Activated CD4-positive, CD25-positive, alpha-beta regulatory T cell treated with anti-CD3 and anti-CD28 coated beads, Interleukin-2, amount 50 U/mL, for 24 hours (primary cell): ENCODE results near the gene AGTR1.
"Not testable (repeated sequence)": the region's sequence is repeated elsewhere in the genome, so short reads cannot be mapped to it uniquely, and the experiment has no call there.

Experiments used
- ATAC-seq, 2 donors: fragments of 150-1000 bp; cut with Tn5 transposase; one replicate each; pipeline ENCODE4 v1.10.0; 2021; ENCODE audit warnings: mild to moderate bottlenecking in 1 of 2, moderate library complexity in 1 of 2

Gene AGTR1

GRCh38 chr3:148759430-148759829, 61.7 kb downstream of the AGTR1 start:
- no peak for ATAC-seq

GRCh38 chr3:148763156-148763680, 65.5 kb downstream of the AGTR1 start:
- no peak for ATAC-seq

GRCh38 chr3:148763986-148764935, 66.6 kb downstream of the AGTR1 start:
- no peak for ATAC-seq

GRCh38 chr3:148772361-148772760, 74.7 kb downstream of the AGTR1 start:
- no peak for ATAC-seq

GRCh38 chr3:148772835-148773234, 75.1 kb downstream of the AGTR1 start:
- ATAC-seq: no peak

GRCh38 chr3:148773805-148774204, 76.1 kb downstream of the AGTR1 start:
- no peak for ATAC-seq

GRCh38 chr3:148778926-148779325, 81.2 kb downstream of the AGTR1 start:
- ATAC-seq: no peak

GRCh38 chr3:148785026-148785425, 87.3 kb downstream of the AGTR1 start:
- not testable (repeated sequence) for ATAC-seq

GRCh38 chr3:148786159-148786558, 88.5 kb downstream of the AGTR1 start:
- not testable (repeated sequence) for ATAC-seq

GRCh38 chr3:148789146-148789545, 91.4 kb downstream of the AGTR1 start:
- no peak for ATAC-seq

GRCh38 chr3:148789906-148790305, 92.2 kb downstream of the AGTR1 start:
- no peak for ATAC-seq

- ATAC-seq: no peak
Observed at GRCh38 chr3:148790370-148790769, 92.7 kb downstream of the AGTR1 start.

- no peak for ATAC-seq
Observed at GRCh38 chr3:148790851-148791735, 93.4 kb downstream of the AGTR1 start.

- ATAC-seq: no peak
Observed at GRCh38 chr3:148791920-148792319, 94.2 kb downstream of the AGTR1 start.

- ATAC-seq: no peak
Observed at GRCh38 chr3:148792516-148792915, 94.8 kb downstream of the AGTR1 start.
